NT2/D1 (cell line): ENCODE data around the gene CLMN.

Experiments
- SUZ12 ChIP-seq: IDR thresholded peaks from 2 replicates; pipeline ENCODE4 v1.6.1; 2011; ENCODE audit not compliant: insufficient read length, insufficient read depth; ENCODE audit errors: extremely low read depth
- YY1 ChIP-seq: IDR thresholded peaks from 2 replicates; pipeline ENCODE4 v1.6.1; 2011; ENCODE audit not compliant: insufficient read length, insufficient read depth
- ZNF274 ChIP-seq: IDR thresholded peaks from 2 replicates; pipeline ENCODE4 v1.6.1; 2011; ENCODE audit warnings: mild to moderate bottlenecking, low read depth, low read length

GRCh38 chr14:95140060-95140858 lies 179.4 kb downstream of the CLMN start:
- no peak for TF ChIP-seq ZNF274
- no peak for TF ChIP-seq SUZ12
- TF ChIP-seq YY1 = no peak
